ENCODE results near the gene WDR27.
"Not testable (repeated sequence)": the region's sequence is repeated elsewhere in the genome, so short reads cannot be mapped to it uniquely, and the experiment has no call there.

The WDR27 gene

DNA sequence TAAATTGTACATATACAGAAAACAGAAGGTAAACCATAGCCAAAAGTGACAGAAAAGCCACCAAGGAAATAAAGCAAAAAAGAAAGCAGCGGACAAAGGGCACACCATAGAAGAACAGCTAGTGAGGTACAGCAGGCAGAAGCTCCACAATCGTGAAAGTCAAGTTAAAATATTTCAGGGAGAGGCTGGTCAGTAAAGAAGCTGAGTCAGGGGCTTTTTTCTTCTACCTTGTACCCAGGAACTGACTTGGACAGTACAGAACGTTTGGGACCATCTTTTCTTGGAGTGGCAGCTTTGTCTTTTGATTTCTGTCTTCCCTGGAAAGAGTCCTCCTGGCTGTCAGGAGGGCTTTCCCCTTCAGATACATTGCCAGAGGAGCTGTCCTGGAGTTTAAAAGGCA lies 8.2 kb upstream of the WDR27 start:
- DNase-seq (ENCODE audit: low read depth in 1 of 2, low spot score in 1 of 2), result no peak

DNA sequence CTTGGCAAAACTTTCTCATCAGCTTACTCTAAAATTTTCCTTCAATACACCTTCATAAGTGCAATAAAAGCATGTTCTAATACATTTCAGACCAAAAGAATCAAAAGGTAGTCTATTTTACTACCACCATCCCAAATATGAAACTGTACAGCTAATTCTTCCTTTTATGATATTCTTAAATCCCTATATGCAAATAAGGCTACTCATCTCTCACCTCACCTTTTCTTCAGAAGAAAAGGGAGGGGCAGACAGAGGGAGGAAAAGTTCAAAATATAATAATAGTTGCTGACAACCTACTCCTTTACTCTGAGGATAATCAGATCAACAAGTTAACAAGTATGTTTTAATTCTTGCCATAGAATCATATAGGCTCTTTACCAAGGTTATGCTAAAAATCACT lies 7.5 kb upstream of the WDR27 start:
- no peak for DNase-seq (ENCODE audit: low read depth in 1 of 2, low spot score in 1 of 2)

DNA sequence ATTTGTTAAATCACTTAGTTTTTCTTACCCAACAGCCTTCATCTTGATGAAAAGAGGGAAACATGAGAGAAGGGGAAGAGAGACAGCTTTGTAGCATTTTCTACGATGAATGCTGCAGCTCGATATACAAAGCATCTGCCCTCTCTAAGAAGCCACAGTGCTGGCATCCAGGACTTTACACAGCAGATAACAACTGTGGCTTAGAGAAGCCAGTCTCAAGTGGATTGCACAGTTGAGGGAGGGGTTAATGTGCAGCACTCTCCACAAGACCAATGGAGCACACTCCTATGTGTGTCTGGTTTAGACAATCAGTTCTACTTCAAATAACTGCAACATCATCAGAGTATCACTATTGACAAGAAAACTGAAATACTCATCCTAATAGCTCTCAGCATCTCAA lies 5.9 kb upstream of the WDR27 start:
- no peak for DNase-seq (ENCODE audit: low read depth in 1 of 2, low spot score in 1 of 2)

DNA sequence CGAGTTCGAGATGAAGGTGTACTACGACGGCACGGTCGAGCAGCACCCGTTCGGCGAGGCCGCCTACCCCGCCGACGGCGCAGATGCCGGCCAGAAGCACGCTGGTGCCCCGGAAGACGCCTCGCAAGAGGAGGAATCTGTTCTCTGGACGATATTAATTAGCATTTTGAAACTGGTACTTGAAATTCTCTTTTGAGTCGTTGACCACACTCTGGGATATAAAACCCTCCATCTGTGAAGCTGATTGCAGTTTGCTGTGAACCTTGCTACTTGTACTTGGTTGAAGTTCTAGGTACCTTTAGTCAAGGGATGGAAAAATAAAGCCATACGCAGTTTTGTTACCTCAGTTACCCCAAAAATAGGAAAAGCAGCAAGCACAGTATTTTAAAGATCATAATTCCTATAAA lies 1.0 kb upstream of the WDR27 start:
- no peak for DNase-seq (ENCODE audit: low read depth in 1 of 2, low spot score in 1 of 2)

DNA sequence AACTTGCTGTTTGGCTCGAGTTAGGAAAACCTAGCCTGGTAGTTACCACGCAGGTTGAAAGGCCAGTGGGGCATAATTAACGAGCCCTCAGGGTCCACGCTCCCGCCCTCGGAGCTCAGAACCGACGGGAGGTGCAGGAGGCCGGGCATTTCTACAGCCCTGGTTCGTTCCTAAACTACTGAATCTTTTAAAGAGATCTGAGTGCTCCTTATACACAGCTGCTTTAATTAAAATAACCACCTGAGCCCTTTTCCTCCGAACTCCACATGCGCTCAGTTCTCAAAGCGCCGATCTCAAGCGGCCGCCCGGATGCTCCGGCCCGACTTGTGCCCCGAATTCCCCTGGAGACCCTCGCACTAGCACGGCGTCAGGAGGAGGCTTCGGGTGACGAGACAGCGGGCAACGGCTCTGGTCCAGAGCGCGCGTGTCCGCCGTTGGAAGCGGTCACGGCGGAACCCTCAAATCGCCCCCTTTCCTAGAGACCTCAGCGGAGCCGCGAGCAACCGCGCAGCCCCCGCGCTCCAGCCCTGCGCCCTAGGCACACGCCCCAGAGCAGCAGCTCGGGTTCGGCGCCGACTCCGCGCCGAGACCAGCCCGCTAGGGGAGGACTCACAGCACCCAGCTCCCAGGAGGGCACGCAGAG lies 397 bp downstream of the WDR27 start:
- no peak for DNase-seq (ENCODE audit: low read depth in 1 of 2, low spot score in 1 of 2)

DNA sequence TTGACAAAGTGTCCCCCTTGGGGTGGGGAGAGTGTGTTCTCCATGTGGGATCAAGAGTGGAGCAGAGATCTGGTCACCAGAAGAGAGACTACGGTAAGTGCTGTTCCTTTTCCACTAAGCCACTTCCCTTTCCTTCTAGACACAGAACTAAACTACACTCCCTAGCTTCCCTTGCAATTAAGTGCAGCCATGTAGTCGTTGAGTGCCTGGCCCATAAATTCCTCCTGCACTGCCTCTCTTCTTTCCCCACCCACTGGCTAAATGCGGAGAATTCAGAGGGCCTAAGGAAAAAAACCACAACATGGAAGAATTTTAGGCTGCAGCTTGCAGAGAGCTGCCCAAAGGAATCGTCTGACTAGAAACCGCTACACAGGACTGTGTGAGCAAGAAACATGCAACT lies 1.5 kb downstream of the WDR27 start:
- no peak for DNase-seq (ENCODE audit: low read depth in 1 of 2, low spot score in 1 of 2)

DNA sequence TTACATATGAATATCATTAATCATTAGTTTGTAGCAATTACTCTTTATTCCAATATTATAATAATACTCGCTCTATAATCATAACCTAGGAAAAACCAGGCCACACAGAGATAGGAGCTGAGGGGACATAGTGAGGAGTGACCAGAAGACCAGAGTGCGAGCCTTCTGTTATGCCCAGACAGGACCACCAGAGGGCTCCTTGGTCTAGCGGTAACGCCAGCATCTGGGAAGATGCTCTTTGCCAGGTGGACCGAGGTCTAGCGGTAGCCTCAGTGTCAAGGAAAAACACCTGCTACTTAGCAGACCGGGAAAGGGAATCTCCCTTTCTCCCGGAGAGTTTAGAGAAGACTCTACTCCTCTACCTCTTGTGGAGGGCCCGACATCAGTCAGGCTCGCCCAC lies 4.7 kb downstream of the WDR27 start:
- DNase-seq (ENCODE audit: low read depth in 1 of 2, low spot score in 1 of 2), result not testable (repeated sequence)

DNA sequence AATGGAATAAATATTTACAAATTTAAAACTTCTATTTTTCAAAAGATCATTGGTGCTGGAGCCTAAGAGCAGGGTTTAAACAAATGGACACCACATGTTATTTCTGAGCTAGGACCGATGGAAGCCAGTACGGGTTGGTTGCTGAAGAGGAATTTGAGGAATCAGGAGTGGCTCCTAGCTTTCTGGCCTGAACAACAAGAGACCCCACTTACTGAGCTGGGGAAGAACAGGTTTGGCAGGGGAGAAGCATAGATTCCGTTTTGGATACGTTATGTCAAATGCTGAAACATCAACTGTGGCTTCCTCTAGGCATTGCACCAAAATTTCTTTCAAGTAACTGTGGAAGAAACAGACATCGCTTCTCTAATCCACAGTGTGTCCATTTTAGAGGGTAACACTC lies 6.7 kb downstream of the WDR27 start:
- no peak for DNase-seq (ENCODE audit: low read depth in 1 of 2, low spot score in 1 of 2)

DNA sequence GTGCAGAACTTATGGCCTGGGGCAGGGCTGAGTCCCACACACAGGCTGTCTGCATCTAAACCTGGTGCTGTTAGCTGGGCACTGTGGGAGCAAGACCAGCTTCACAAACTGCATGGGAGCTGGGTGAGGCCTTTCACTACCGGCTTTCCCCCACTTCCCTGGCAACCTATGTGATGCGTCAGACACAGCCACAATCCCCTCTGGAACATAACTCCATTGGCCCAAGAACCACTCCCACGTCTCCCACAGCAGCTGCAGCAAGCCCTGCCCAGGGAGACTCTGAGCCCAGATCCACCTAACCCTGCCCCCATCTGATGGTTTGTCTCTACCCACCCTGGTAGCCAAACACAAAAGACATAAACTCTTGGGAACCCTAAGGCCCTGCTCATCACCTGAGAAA lies 9.3 kb downstream of the WDR27 start:
- no peak for DNase-seq (ENCODE audit: low read depth in 1 of 2, low spot score in 1 of 2)

DNA sequence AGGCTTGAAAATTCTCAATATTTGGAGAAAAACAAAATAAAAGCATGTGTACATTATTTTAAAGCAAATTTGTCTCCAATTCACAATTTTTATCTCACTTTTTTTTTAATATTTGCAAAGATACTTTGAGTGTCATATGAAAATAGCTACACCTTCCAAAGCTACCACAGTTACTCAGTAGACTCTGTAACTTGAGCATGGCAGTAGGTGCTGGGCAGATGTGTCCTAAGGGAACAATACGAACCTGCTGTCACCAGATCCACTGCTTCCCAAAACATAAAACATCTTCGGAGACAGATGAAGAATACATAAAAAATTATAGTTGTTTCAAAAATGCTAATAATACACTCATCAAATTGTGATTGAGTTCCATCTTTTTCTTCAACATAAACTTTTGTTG lies 10.6 kb downstream of the WDR27 start:
- no peak for DNase-seq (ENCODE audit: low read depth in 1 of 2, low spot score in 1 of 2)

DNA sequence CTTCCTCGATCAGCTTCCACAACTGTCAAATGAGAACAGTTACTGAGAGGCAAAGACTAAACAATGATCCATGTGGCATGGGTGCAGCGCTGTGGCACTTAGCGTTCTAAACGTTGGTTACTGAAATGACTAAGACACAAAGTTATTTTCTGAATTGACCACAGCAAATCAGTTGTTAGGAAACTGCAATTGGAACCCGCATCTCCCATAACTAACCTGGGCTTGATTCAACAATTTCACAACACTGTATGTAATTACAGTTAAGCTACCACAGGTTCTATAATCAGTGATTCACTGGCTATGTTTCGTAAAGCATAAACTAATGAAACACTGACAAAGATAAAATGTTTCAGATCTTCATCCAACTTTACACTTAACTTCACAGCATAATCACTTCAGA lies 12.5 kb downstream of the WDR27 start:
- DNase-seq (ENCODE audit: low read depth in 1 of 2, low spot score in 1 of 2), result no peak

DNA sequence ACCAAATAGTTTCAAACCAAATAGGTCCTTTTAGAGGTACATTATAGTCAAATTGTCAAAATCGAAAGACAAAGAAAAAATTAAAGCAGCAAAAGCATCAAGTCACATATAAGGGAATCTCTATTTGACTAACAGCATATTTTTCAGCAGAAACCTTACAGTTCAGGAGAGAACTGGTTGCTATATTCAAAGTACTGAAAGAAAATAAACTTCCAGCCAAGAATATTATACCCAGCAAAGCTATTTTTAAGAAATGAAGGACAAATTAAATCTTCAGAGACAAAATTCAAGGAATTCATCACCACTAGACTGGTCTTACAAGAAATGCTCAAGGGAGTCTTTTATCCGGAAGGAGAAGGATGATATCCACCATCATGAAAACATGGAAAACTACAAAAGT lies 16.0 kb downstream of the WDR27 start:
- DNase-seq (ENCODE audit: low read depth in 1 of 2, low spot score in 1 of 2), result no peak

DNA sequence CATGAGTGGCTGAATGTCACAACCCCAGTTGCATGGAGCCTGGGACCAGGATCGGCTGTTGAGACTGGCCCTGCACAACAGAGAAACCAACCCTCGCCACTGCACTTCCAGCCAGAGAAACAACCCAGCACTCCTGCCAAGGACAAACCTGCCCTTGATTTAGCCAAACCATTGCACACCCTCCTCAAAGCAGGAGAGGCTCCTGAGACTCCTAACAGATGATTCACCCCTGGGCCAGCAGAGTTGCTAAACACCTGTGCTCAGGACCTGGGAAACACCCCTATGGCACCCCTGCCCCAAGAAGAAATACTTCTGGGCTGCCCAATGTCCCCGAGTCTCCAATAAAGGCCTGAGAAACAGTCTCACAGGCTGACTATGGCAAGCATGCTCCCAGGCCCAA lies 17.8 kb downstream of the WDR27 start:
- DNase-seq (ENCODE audit: low read depth in 1 of 2, low spot score in 1 of 2), result no peak

DNA sequence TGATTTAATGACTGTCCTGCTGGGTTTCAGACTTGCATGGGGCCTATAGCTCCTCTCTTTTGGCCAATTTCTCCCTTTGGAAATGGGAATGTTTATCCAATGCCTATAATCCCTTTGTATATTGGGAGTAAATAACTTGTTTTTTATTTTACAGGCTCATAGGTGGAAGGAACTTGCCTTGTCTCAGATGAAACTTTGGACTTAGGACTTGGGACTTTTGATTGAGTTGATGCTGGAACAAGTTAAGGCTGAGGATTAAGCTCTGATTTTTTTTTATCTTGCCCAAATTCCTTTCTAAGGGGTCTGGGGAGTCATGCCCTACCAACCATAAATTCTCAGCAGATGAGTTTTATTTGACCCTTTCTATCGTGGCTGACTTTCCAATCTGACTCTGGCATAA lies 23.5 kb downstream of the WDR27 start:
- no peak for DNase-seq (ENCODE audit: low read depth in 1 of 2, low spot score in 1 of 2)

DNA sequence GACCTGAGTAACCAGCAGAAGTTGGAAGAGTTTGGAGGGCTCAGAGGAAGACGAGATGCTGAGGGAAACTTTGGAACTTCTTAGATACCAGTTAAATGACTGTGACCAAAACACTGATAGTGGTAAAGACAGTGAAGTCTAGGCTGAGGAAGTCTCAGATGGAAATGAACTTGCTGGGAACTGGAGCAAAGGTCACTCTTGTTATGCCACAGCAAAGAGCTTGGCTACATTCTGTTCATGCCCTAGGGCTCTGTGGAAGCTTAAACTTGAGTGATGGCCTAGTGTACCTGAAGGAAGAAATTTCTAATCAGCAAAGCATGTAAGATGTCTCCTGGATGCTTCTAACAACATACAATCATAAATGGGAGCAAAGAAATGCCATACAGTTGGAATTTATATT lies 24.7 kb downstream of the WDR27 start:
- DNase-seq (ENCODE audit: low read depth in 1 of 2, low spot score in 1 of 2), result no peak

DNA sequence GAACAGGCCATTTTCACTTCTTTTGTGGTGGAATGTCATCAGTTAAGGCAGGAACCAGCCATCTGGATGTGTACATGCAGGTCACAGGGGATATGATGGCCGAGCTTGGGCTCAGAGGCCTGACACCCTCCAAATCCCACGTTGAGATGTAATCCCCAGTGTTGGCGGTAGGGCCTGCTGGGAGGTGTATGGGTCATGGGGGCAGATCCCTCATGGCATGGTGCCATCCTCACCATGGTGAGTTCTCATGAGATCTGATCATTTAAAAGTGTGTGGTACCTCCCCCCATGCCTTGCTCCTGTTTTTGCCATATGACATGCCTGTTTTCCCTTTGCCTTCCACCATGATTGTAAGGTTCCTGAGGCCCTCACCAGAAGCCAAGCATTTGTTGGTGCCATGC lies 26.8 kb downstream of the WDR27 start:
- no peak for DNase-seq (ENCODE audit: low read depth in 1 of 2, low spot score in 1 of 2)

DNA sequence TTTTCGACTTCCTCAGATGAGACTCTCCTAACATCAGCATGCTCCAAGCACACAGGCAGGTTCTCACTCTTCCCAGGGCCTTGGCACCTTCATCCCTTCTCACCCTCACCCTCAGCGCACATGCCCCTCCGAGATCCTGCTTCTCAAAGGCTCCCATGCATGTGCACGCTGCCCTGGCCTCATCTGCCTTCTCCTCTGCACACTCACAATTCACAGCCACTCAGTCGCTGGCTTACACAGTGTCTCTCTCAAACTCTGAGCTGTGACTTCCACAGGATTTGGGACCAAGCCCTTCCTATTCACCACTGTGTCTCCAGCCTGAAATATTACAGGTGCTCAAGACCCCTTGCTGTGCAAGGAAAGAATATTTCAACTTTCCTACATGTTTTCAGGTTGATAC lies 30.3 kb downstream of the WDR27 start:
- DNase-seq (ENCODE audit: low read depth in 1 of 2, low spot score in 1 of 2), result no peak

DNA sequence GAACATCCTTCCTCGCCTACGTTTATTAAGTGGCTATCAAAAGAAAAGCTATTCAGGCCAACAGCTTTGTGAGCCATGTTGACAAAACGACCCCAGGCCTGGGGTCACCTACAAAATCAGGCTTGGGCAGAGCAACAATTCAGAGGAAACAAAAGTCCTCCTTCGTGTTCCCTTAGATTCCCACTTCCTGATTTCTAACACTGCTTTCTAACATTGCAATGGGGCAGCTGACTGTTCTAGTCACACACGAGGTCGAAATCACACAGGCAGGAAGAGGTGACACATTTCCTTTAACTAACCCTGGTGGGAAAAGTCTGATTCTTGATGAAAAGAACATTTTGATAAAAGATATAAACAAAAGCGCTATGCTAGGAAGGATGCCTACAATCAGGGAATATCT lies 31.9 kb downstream of the WDR27 start:
- no peak for DNase-seq (ENCODE audit: low read depth in 1 of 2, low spot score in 1 of 2)

DNA sequence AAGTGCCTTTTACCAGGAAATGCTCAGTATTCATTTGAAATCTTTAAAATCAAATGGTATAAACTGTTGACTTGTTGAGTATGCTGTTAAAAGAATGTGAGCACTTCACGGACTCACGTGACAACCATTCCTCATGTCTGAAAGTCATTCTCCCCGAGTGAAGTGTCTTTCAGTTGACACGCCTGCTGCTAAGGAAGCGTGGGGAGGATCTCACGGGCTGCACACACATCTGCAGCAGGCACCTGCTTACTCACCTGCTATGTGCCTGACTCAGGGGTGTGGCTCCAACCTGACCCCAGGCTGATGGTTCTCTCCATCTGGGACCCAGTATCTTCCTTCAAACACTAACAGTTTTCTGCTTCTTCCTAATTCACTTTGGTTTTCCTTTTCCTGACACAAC lies 32.7 kb downstream of the WDR27 start:
- no peak for DNase-seq (ENCODE audit: low read depth in 1 of 2, low spot score in 1 of 2)

DNA sequence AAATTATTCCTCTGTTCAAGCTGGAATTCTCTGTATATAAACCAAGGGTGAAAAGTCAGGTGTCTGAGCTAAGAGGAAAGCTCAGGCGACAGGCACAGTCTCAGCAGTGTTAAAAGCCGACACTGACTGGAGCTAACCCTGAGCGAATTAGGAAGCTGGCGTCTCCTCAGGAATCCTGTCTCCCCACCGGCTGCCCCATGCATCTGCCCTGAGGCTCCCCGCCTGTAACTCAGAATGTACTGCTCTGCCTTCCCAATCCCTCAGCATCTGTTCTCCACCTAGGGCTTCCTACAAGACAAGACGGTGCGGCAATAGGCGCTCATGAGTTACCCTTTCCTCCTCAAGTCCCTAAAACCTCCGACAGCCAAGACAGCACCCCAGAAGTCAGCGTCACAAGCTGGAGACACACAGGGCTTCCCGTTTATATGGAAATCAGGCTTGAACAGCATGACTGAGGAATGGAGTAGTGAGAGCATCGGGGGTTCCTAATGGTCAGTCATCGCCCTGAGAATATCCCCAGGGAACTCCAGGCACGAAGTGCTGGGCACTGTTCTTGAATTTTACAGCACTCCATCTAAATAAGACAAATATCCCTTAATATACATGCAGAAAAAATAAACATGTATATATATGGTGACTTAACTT lies 33.5 kb downstream of the WDR27 start:
- no peak for DNase-seq (ENCODE audit: low read depth in 1 of 2, low spot score in 1 of 2)

DNA sequence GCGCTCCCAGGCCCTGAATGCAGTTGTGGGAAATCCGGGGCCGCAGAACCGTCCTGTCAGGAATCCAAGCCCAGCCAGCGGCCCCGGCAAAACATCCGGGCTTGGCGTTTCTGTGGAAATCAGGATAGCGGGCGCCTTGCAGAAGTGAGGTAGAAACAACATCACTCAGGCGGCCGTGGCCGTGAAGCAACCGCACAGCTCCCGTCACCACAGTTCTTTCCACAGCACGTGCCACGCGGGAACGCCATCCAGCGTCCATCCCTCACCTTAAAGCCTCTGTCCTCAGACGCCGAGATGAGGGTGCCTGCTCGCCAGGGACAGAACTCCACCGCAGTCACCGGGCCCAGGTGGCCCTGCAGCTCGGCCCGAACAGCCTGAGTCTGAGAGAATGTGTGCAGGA lies 34.1 kb downstream of the WDR27 start:
- DNase-seq (ENCODE audit: low read depth in 1 of 2, low spot score in 1 of 2), result no peak

DNA sequence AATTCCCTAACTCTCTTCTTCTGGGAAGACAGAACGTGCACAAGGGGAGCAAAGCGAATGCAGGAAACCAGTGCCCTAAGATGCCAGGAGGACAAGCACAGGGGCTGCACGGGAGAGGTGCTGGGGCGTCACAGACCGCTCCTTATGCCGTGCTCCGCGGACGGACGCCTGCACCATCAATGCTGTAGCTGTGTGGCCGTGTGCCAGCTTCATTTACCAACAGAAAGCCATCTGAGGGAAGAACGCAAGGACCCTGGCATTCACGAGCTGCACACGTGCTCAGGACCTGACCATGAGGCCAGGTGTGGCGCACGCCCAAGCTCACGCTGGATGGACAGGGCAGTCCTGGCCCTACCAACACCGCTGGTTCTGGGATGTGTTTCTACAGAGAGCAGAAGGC lies 35.4 kb downstream of the WDR27 start:
- no peak for DNase-seq (ENCODE audit: low read depth in 1 of 2, low spot score in 1 of 2)

DNA sequence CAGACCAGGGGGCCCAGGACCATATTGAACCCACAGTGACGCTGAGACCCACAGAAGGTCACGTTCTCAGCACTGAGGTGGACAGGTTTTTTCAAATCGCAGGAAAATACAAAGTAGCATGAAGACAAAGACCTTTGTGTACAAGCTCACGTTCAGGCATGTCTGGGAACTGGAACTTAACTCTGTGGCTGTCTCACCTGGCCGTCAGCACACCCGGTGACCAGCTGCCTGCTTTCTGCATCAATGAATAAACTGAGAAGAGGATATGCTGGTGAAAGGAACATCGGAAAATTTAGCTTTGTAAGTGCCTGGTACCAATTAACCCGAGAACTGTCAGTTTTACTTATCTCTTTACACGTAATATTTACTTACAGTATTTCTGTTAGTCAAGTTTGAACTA lies 36.5 kb downstream of the WDR27 start:
- no peak for DNase-seq (ENCODE audit: low read depth in 1 of 2, low spot score in 1 of 2)
